IMR-90 (cell line): Measurements from ENCODE around the gene SPNS2. TPM values are rescaled to one million over a fixed set of nuclear protein-coding genes. Genes with fewer than 3 reads are reported as not detected.

Experiments
- ATAC-seq: fragments of 200-7000 bp; cut with Tn5 transposase; 2 replicates; pipeline ENCODE4 v1.9.1; 2020; ENCODE audit warnings: low read depth, mild to moderate bottlenecking, moderate library complexity
- BruUV-seq: library from RNA; stranded (reverse); fragments of 400-500 nt; replicated peaks from 2 replicates; lab custom pipeline; 2021; lab: Mats Ljungman, UMichigan
- CTCF ChIA-PET: fragments of 300-600 bp; formaldehyde crosslinking; extraction: SDS; loops from one replicate; lab custom pipeline; 2021; ENCODE audit warnings: antibody characterized with exemption; lab: Yijun Ruan, JAX
- POLR2A ChIA-PET: fragments of 300-600 bp; sonication (Branson Sonifier 250); formaldehyde crosslinking; loops from one replicate; lab custom pipeline; 2022; ENCODE audit warnings: antibody characterized with exemption; ENCODE audit not compliant: unreplicated experiment; lab: Charles Lee
- DNase-seq: peaks from one replicate; pipeline ENCODE4 v3.0.0; 2013
- H2AFZ ChIP-seq: replicated peaks from 2 replicates; pipeline ENCODE3; 2013; ENCODE audit warnings: low read length, mild to moderate bottlenecking; ENCODE audit not compliant: poor library complexity
- H2AK5ac ChIP-seq: 2 replicates; pipeline ENCODE4 v1.6.1; 2013; ENCODE audit warnings: low read depth, low read length, inconsistent platforms
- H2AK9ac ChIP-seq: replicated peaks from 2 replicates; pipeline ENCODE3; 2013; ENCODE audit warnings: mild to moderate bottlenecking, low read depth, low read length, moderate library complexity; ENCODE audit not compliant: poor library complexity
- H2BK120ac ChIP-seq: 2 replicates; pipeline ENCODE4 v1.6.1; 2013; ENCODE audit warnings: low read depth, low read length, inconsistent platforms
- H2BK15ac ChIP-seq: 3 replicates; pipeline ENCODE4 v1.6.1; 2013; ENCODE audit warnings: low read depth, low read length, inconsistent platforms
- H2BK20ac ChIP-seq: 2 replicates; pipeline ENCODE4 v1.6.1; 2013; ENCODE audit warnings: low read depth, mild to moderate bottlenecking, inconsistent platforms, low read length, moderate library complexity
- H2BK5ac ChIP-seq: 2 replicates; pipeline ENCODE4 v1.6.1; 2013; ENCODE audit warnings: mild to moderate bottlenecking, low read depth, low read length, inconsistent platforms; ENCODE audit not compliant: poor library complexity, severe bottlenecking
- H3K14ac ChIP-seq: replicated peaks from 2 replicates; pipeline ENCODE4 v1.6.1; 2013; ENCODE audit warnings: low read depth, low read length, inconsistent platforms
- H3K18ac ChIP-seq: 2 replicates; pipeline ENCODE4 v1.6.1; 2013; ENCODE audit warnings: low read depth, low read length, control low read depth
- H3K23ac ChIP-seq: 2 replicates; pipeline ENCODE4 v1.6.1; 2013; ENCODE audit warnings: low read depth, low read length, inconsistent platforms
- H3K27ac ChIP-seq: 2 replicates; pipeline ENCODE4 v1.5.1; 2013; ENCODE audit warnings: mild to moderate bottlenecking, control low read depth, low read length; ENCODE audit not compliant: insufficient read depth
- H3K27me3 ChIP-seq: 2 replicates; pipeline ENCODE4 v1.6.1; 2013; ENCODE audit warnings: low read length; ENCODE audit not compliant: control insufficient read depth, insufficient read depth
- H3K36me3 ChIP-seq: 2 replicates; pipeline ENCODE4 v1.6.1; 2013; ENCODE audit warnings: low read length, mixed read lengths; ENCODE audit not compliant: control insufficient read depth, insufficient read depth
- H3K4ac ChIP-seq: 2 replicates; pipeline ENCODE4 v1.6.1; 2013; ENCODE audit warnings: low read depth, low read length, inconsistent platforms
- H3K4me1 ChIP-seq: 2 replicates; pipeline ENCODE4 v1.6.1; 2013; ENCODE audit warnings: low read length, mixed read lengths; ENCODE audit not compliant: control insufficient read depth, insufficient read depth
- H3K4me2 ChIP-seq: 2 replicates; pipeline ENCODE4 v1.6.1; 2013; ENCODE audit warnings: low read depth, mild to moderate bottlenecking, control low read depth, low read length, moderate library complexity
- H3K4me3 ChIP-seq: 2 replicates; pipeline ENCODE4 v1.5.1; 2013; ENCODE audit warnings: low read depth, mild to moderate bottlenecking, control low read depth, low read length, moderate library complexity; ENCODE audit not compliant: insufficient read depth
- H3K56ac ChIP-seq: 2 replicates; pipeline ENCODE4 v1.6.1; 2013; ENCODE audit warnings: low read length, inconsistent platforms; ENCODE audit not compliant: insufficient read depth; ENCODE audit errors: extremely low read depth
- H3K79me1 ChIP-seq, 2 experiments: 2 replicates each; pipeline ENCODE4 v1.6.1; 2013; ENCODE audit warnings: low read length in 2 of 2, inconsistent platforms in 1 of 2, low read depth in 1 of 2
- H3K9ac ChIP-seq: 2 replicates; pipeline ENCODE4 v1.6.1; 2013; ENCODE audit warnings: low read depth, low read length, control low read depth
- H3K9me1 ChIP-seq: 2 replicates; pipeline ENCODE4 v1.6.1; 2013; ENCODE audit warnings: low read length, inconsistent platforms; ENCODE audit not compliant: insufficient read depth
- H3K9me3 ChIP-seq: 2 replicates; pipeline ENCODE4 v1.6.1; 2013; ENCODE audit warnings: low read length; ENCODE audit not compliant: control insufficient read depth, insufficient read depth
- H4K20me1 ChIP-seq: 2 replicates; pipeline ENCODE4 v1.6.1; 2013; ENCODE audit warnings: low read length, inconsistent platforms; ENCODE audit not compliant: insufficient read depth
- H4K5ac ChIP-seq: 2 replicates; pipeline ENCODE4 v1.6.1; 2013; ENCODE audit warnings: mild to moderate bottlenecking, low read depth, low read length, control low read depth
- H4K8ac ChIP-seq, 2 experiments: 2 replicates each; pipeline ENCODE4 v1.6.1; 2013; ENCODE audit warnings: low read depth in 2 of 2, low read length in 2 of 2, control low read depth in 1 of 2, inconsistent platforms in 1 of 2
- H4K91ac ChIP-seq: 2 replicates; pipeline ENCODE4 v1.6.1; 2013; ENCODE audit warnings: low read depth, low read length, inconsistent platforms; ENCODE audit not compliant: insufficient read depth
- BHLHE40 ChIP-seq: fragments of 150-350 bp; IDR thresholded peaks from 2 replicates; pipeline ENCODE4 v1.6.1; 2016; ENCODE audit warnings: mild to moderate bottlenecking, low read depth, low read length
- CEBPB ChIP-seq: IDR thresholded peaks from 2 replicates; pipeline ENCODE4 v1.6.1; 2012; ENCODE audit warnings: low read depth, low read length, improper control_type of control experiment
- CHD1 ChIP-seq: IDR thresholded peaks from 2 replicates; pipeline ENCODE4 v1.6.1; 2012; ENCODE audit warnings: low read depth, low read length, improper control_type of control experiment
- CTCF ChIP-seq: conservative IDR thresholded peaks from 2 replicates; pipeline ENCODE4 v1.5.1; 2012; ENCODE audit warnings: mild to moderate bottlenecking, low read depth, low read length, improper control_type of control experiment
- ELK1 ChIP-seq: fragments of 150-350 bp; IDR thresholded peaks from 2 replicates; pipeline ENCODE4 v1.6.1; 2016; ENCODE audit warnings: low read depth, mild to moderate bottlenecking, low read length, moderate library complexity, borderline replicate concordance
- FOS ChIP-seq: fragments of 150-350 bp; IDR thresholded peaks from 2 replicates; pipeline ENCODE4 v1.6.1; 2016; ENCODE audit warnings: low read depth, low read length
- MAFK ChIP-seq: IDR thresholded peaks from 2 replicates; pipeline ENCODE4 v1.6.1; 2012; ENCODE audit warnings: low read depth, low read length, improper control_type of control experiment
- MAZ ChIP-seq: IDR thresholded peaks from 2 replicates; pipeline ENCODE4 v1.6.1; 2012; ENCODE audit warnings: low read depth, mild to moderate bottlenecking, low read length, improper control_type of control experiment, moderate library complexity, borderline replicate concordance
- MXI1 ChIP-seq: IDR thresholded peaks from 2 replicates; pipeline ENCODE4 v1.6.1; 2012; ENCODE audit warnings: low read depth, mild to moderate bottlenecking, low read length, moderate library complexity, borderline replicate concordance
- NFE2L2 ChIP-seq: fragments of 150-350 bp; IDR thresholded peaks from 2 replicates; pipeline ENCODE4 v1.6.1; 2016; ENCODE audit warnings: low read depth, mild to moderate bottlenecking, low read length
- POLR2A ChIP-seq: IDR thresholded peaks from 2 replicates; pipeline ENCODE4 v1.6.1; 2012; ENCODE audit warnings: mild to moderate bottlenecking, low read depth, low read length
- RAD21 ChIP-seq: IDR thresholded peaks from 2 replicates; pipeline ENCODE4 v1.6.1; 2012; ENCODE audit warnings: low read length, improper control_type of control experiment
- RCOR1 ChIP-seq: IDR thresholded peaks from 2 replicates; pipeline ENCODE4 v1.6.1; 2012; ENCODE audit warnings: mild to moderate bottlenecking, low read length, improper control_type of control experiment; ENCODE audit not compliant: insufficient replicate concordance
- RFX5 ChIP-seq: IDR thresholded peaks from 2 replicates; pipeline ENCODE4 v1.8.0; 2012; ENCODE audit warnings: low read depth, mild to moderate bottlenecking, low read length, moderate library complexity
- SMC3 ChIP-seq: fragments of 150-350 bp; IDR thresholded peaks from 2 replicates; pipeline ENCODE4 v1.6.1; 2016; ENCODE audit warnings: low read depth, mild to moderate bottlenecking, antibody characterized with exemption, low read length, moderate library complexity
- USF2 ChIP-seq: fragments of 150-350 bp; IDR thresholded peaks from 2 replicates; pipeline ENCODE4 v1.6.1; 2017; ENCODE audit warnings: mild to moderate bottlenecking, antibody characterized with exemption, low read length, low read depth
- WGBS, 2 experiments: methylation state at CpG; one replicate each; pipeline versions ENCODE4 v1.1.5 to v1.1.7; 2013; ENCODE audit warnings: missing lambda C conversion rate in 2 of 2; ENCODE audit not compliant: insufficient read length in 1 of 2; ENCODE audit errors: extremely low coverage in 2 of 2; 5-methylcytosine and 5-hydroxymethylcytosine counted together
- dilution Hi-C: fragments of 300-500 bp; cut with HindIII; formaldehyde crosslinking; loops from one replicate; pipeline ENCODE4 v1.14.3; 2018; ENCODE audit warnings: low sequenced_read_pairs; ENCODE audit not compliant: unreplicated experiment
- in situ Hi-C: fragments of 300-500 bp; cut with MboI; formaldehyde crosslinking; loops from 3 replicates; pipeline ENCODE4 v1.14.3; 2019; ENCODE audit warnings: low sequenced_read_pairs, inconsistent platforms, mixed read lengths
- intact Hi-C: fragments of 100-400 bp; cut with micrococcal nuclease; formaldehyde crosslinking; loops from 2 replicates; pipeline ENCODE4 v1.10.0; 2022
- polyA plus RNA-seq, 3 experiments: library from polyadenylated mRNA; depleted of rRNA; stranded (reverse); fragments of >200 nt; gene quantifications; 2 replicates each; pipeline ENCODE4 v1.2.3, GENCODE V29; 2012; ENCODE audit warnings: low replicate concordance in 1 of 3
- total RNA-seq: library from RNA; depleted of rRNA; stranded (reverse); fragments of >200 nt; gene quantifications from 2 replicates; pipeline ENCODE4 v1.2.3, GENCODE V29; 2012

Gene SPNS2
- total and polyA plus RNA-seq, 2 of the 4 experiments (the other 2 are of a cell fraction): under 0.01 TPM; not detected in 1

- intact Hi-C loops: no loop called here
- POLR2A ChIA-PET: no interaction called here
Measured at GRCh38 chr17:4576161-4576558, 77.5 kb downstream of the SPNS2 start.

More at GRCh38 chr17:4576161-4576558, 77.5 kb downstream of the SPNS2 start:
- ATAC-seq (no peak), DNase-seq (no peak)
- Histone ChIP-seq H3K27ac (no peak overlapping the region), H2BK120ac (no peak overlapping the region), H3K14ac (no peak overlapping the region), H3K27me3 (peaks cover 35% of the 10 kb centered on the region), H2BK5ac (no peak overlapping the region), H3K56ac (no peak overlapping the region), H3K9me1 (no peaks in the 10 kb centered on the region), H3K18ac (no peak overlapping the region), H4K20me1 (no peaks in the 10 kb centered on the region), H3K36me3 (no peaks in the 10 kb centered on the region), H4K5ac (no peak overlapping the region), H3K9ac (no peak overlapping the region), H3K4me1 (peaks cover 1% of the 10 kb centered on the region; the same call in 1 of the 2 replicates), H2AFZ (no peak overlapping the region), H2AK9ac (no peak overlapping the region), H3K4me2 (no peak overlapping the region), H2BK20ac (no peak overlapping the region), H2AK5ac (no peak overlapping the region), H3K23ac (no peak overlapping the region), H2BK15ac (no peak overlapping the region), H3K9me3 (no peaks in the 10 kb centered on the region), H4K8ac (no peak overlapping the region), H3K79me1 (no peaks in the 10 kb centered on the region), H3K4me3 (no peak overlapping the region), H4K91ac (no peak overlapping the region), H3K4ac (no peak overlapping the region)
- 35% methylated on average over 6 of the region's 6 CpGs; no CpG with 5 or more reads in 1 of the 2 experiments for WGBS, 2 experiments
- dilution Hi-C loops: no loop called here
- TF ChIP-seq CHD1 (no peak), MXI1 (no peak), BHLHE40 (no peak), RCOR1 (no peak), MAFK (no peak), FOS (no peak), CTCF (no peak), SMC3 (no peak), NFE2L2 (no peak), RFX5 (no peak), MAZ (no peak), ELK1 (no peak), POLR2A (no peak), RAD21 (no peak), CEBPB (no peak), USF2 (no peak)
- CTCF ChIA-PET: no interaction called here
- BruUV-seq: no TSS peak
- in situ Hi-C loops: loop anchor here (10.0 kb wide), 1 partner anchor 309 kb away; no protein-coding TSS in a partner anchor
